T-helper 1 cell (primary cell): ENCODE measurements around the gene OR4L1.
"Not testable (repeated sequence)": the region's sequence is repeated elsewhere in the genome, so short reads cannot be mapped to it uniquely, and the experiment has no call there.

Source experiments
- DNase-seq, 5 donors: peaks; one replicate each; pipeline ENCODE4 v3.0.0-alpha.2; 2012 to 2020
- total RNA-seq, 4 donors: gene quantifications; one replicate each; lab custom pipeline; 2026; lab: John Stamatoyannopoulos, UW

The OR4L1 gene
- total RNA-seq = 0 reads per million in 4 donors

DNA sequence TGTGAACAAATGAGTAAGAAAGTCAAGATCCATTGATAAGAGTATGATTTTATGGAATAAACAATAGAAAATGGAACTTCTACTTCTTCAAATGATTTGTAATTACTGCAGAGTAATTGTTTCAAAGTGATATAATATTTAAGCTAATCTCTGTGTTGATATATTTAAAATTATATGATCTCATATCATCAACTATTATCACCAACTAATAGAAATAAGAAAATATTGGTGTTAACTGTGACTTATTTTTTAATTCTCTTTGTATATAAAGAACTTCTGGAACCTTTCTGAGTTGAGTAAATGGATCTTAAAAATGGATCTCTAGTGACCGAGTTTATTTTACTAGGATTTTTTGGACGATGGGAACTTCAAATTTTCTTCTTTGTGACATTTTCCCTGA, at the start of gene OR4L1:
Gene OR4L1 (plus strand): TSS at position 301 of the 400 bp plus-strand sequence. CDS start 0 bp downstream, at position 301.
- DNase-seq = no peak

GRCh38 chr14:20019257-20019865, 40.5 kb upstream of the OR4L1 start, which contains the start of gene OR4K14:
Gene OR4K14, minus strand, starts transcription at chr14:20019307. Its CDS starts 4,114 bp downstream, at chr14:20015193.
- no peak for DNase-seq

GRCh38 chr14:20031058-20031457, 28.8 kb upstream of the OR4L1 start:
- DNase-seq = no peak

DNA sequence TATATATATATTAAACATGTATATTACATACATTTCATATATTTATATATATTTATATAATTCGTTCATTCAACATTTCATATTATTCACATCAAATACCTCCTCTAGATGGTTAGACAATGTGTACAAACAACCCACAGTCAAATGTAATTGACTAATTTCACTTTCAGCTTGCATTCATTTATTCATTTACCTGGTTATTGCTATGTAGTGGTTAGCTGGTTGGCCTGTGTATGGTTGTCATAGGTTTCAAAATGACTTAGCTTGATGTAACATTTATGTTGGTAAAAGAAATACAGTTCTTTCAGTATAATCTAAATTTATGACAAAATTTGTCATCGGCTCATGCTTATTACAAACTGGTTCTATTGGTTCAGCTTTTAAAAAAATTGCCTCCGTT, 24.4 kb upstream of the OR4L1 start:
- no peak for DNase-seq

GRCh38 chr14:20035938-20036337, 23.9 kb upstream of the OR4L1 start, which contains the start of gene OR4K13:
Gene OR4K13, minus strand, starts transcription at chr14:20036038. Its CDS starts 1,280 bp downstream, at chr14:20034758.
- DNase-seq = no peak

GRCh38 chr14:20044243-20044642, 15.6 kb upstream of the OR4L1 start:
- no peak for DNase-seq

DNA sequence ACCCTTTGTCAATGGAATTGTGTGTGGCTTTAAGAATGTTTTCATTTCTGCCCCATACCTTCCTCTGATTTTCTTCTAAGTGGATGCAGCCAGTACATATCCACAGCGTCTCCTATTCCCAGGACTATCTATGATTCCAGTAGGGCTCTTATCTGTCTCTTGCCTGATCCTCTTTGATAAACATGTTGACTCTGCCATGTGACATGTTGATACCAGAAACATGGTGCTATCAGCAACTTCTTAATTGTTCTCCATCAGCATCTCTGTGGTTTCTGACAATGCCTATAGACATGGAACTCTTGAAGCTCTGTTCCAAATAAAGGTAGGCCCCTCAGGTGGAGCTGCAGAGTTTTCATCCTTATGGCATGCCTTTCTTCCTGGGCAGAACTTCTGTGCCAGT, 11.6 kb upstream of the OR4L1 start:
- DNase-seq = no peak

DNA sequence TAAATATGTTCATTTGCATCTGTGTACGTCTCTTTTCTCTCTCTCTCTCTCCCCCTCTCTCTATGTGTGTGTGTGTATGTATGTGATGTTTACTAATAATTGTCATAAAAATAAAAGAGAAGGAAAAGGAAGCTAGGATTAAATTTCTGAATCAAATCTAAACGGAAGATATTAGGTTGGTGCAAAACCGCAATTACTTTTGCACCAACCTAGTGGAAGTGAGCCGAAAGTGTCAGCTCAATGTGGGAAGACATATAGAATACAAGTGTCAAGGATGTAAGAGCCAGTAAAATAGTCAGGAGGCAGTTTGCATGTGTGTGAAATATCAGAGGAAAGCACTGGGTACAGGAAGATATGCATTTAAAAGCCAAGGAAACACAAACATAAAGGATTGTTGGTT, 32.2 kb downstream of the OR4L1 start:
- DNase-seq = no peak

GRCh38 chr14:20093442-20093841, 33.6 kb downstream of the OR4L1 start:
- no peak for DNase-seq

- DNase-seq = not testable (repeated sequence)
Observed at GRCh38 chr14:20098926-20099770, 39.3 kb downstream of the OR4L1 start.

DNA sequence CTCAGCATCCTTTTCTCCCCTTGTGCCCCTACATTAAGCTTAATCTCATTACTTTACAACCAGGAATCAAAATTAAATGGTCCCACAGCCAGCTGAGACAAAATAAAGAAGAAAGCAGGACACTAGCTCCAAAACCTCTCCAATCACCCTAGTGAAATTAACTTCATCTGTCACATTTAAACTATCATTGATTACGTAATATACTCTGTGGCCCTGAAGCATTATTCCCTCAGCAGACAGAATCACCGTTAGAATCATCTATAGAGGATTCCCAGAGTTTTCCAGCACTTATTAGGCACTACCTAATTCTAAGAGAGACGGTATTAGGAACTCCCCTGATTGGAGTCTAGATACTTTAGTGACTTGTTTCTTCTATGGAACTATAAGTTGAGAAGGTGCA, 50.6 kb downstream of the OR4L1 start, which contains the start of gene OR4K17:
Gene OR4K17 (plus strand): TSS at position 302 of the 400 bp plus-strand sequence. CDS start 6,761 bp downstream, outside the sequence.
- DNase-seq = no peak
